ENCODE results near the gene CBFA2T3. TPM values are rescaled to one million over a fixed set of nuclear protein-coding genes. Genes with fewer than 3 reads are reported as not detected.

CBFA2T3 gene
- polyA plus RNA-seq, 3 donors, result 5.3 to 32.2 (median 6.2) TPM

DNA sequence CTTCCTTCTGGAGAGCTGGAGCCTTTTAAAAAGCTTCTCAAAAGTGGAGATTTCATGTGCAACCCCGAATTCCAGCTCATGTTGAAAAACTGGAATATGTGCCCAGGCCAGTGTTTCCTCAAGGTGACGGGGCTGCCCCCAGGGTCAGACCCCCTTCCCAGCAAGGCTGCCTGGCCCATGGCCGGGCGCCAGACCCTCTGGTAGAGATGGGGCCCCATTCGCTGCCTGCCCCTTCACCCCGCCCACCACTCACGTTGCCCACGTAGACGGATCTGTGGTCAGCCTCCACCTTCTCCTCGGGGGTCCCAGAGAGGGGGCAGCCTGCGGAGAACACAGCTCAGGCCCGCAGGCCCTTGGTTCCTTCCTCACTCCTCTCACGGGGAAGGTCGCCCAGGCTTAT, 111.7 kb downstream of the CBFA2T3 start:
- Histone ChIP-seq H3K4me3 (replicated peaks in 1 of 3; ENCODE audit: low read depth in 2 of 3, low read length in 3 of 3) (no peak overlapping the region), H3K27me3 (ENCODE audit: control insufficient read depth in 2 of 2, insufficient read depth in 2 of 2, low read length in 2 of 2) (peaks cover 0 to 5% of the 10 kb centered on the region in 2 donors), H4K20me1 (ENCODE audit: insufficient read depth, low read length) (peaks cover under 1% of the 10 kb centered on the region), H3K79me2 (ENCODE audit: insufficient read depth, low read length) (no peaks in the 10 kb centered on the region), H2AFZ (ENCODE audit: insufficient read depth, low read depth, low read length, poor library complexity, severe bottlenecking) (no peak overlapping the region), H3K9me3 (replicated peaks in 1 of 2; ENCODE audit: control insufficient read depth in 1 of 2, insufficient read depth in 1 of 2, low read length in 2 of 2) (no peaks in the 10 kb centered on the region), H3K36me3 (replicated peaks in 1 of 2; ENCODE audit: control insufficient read depth in 1 of 2, insufficient read depth in 2 of 2, low read length in 2 of 2) (peaks cover 23 to 25% of the 10 kb centered on the region in 2 donors), H3K4me1 (ENCODE audit: control insufficient read depth in 1 of 2, insufficient read depth in 2 of 2, low read length in 2 of 2) (no peaks in the 10 kb centered on the region), H3K4me2 (replicated peaks; ENCODE audit: extremely low read depth, low read length, poor library complexity, severe bottlenecking) (no peak overlapping the region), H3K27ac (ENCODE audit: low read depth in 1 of 2, low read length in 2 of 2) (no peak overlapping the region), H3K9ac (ENCODE audit: insufficient read depth, low read length, poor library complexity, severe bottlenecking) (no peak overlapping the region)
- Mint-ChIP-seq H3K27ac (no peak overlapping the region), H3K36me3 (peaks cover 26 to 29% of the 10 kb centered on the region in 2 donors), H3K4me1 (no peaks in the 10 kb centered on the region), H3K27me3 (ENCODE audit: low read depth in 3 of 3) (peaks cover 9 to 18% (median 16%) of the 10 kb centered on the region in 3 donors), H3K4me3 (no peak overlapping the region), H3K9me3 (peaks cover 0 to 5% (median 0%) of the 10 kb centered on the region in 7 donors)
- DNase-seq, result no peak
- WGBS (ENCODE audit: insufficient coverage), result 88% methylated on average over 9 of the region's 14 CpGs
- intact Hi-C loops (cut with micrococcal nuclease), result no loop called here
- TF ChIP-seq, protein P1, sequence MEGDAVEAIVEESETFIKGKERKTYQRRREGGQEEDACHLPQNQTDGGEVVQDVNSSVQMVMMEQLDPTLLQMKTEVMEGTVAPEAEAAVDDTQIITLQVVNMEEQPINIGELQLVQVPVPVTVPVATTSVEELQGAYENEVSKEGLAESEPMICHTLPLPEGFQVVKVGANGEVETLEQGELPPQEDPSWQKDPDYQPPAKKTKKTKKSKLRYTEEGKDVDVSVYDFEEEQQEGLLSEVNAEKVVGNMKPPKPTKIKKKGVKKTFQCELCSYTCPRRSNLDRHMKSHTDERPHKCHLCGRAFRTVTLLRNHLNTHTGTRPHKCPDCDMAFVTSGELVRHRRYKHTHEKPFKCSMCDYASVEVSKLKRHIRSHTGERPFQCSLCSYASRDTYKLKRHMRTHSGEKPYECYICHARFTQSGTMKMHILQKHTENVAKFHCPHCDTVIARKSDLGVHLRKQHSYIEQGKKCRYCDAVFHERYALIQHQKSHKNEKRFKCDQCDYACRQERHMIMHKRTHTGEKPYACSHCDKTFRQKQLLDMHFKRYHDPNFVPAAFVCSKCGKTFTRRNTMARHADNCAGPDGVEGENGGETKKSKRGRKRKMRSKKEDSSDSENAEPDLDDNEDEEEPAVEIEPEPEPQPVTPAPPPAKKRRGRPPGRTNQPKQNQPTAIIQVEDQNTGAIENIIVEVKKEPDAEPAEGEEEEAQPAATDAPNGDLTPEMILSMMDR (IDR thresholded peaks at IDR 0.05), result no peak

GRCh38 chr16:88864521-88864920, 112.5 kb downstream of the CBFA2T3 start:
- no peaks in the 10 kb centered on the region for H3K79me2 ChIP-seq (ENCODE audit: insufficient read depth, low read length)
- peaks cover under 1% of the 10 kb centered on the region for H4K20me1 ChIP-seq (ENCODE audit: insufficient read depth, low read length)
- H3K36me3 ChIP-seq (replicated peaks in 1 of 2; ENCODE audit: control insufficient read depth in 1 of 2, insufficient read depth in 2 of 2, low read length in 2 of 2), result peaks cover 31 to 33% of the 10 kb centered on the region in 2 donors
- H2AFZ ChIP-seq (ENCODE audit: insufficient read depth, low read depth, low read length, poor library complexity, severe bottlenecking), result no peak overlapping the region
- no peak overlapping the region for H3K27ac ChIP-seq (ENCODE audit: low read depth in 1 of 2, low read length in 2 of 2)
- H3K9me3 Mint-ChIP-seq, result peaks cover 0 to 2% (median 0%) of the 10 kb centered on the region in 7 donors
- H3K9ac ChIP-seq (ENCODE audit: insufficient read depth, low read length, poor library complexity, severe bottlenecking), result no peak overlapping the region
- TF ChIP-seq, protein P1 (IDR thresholded peaks at IDR 0.05), result no peak
- H3K27me3 Mint-ChIP-seq (ENCODE audit: low read depth in 3 of 3), result peaks cover 2 to 10% (median 8%) of the 10 kb centered on the region in 3 donors
- no peak overlapping the region for H3K4me2 ChIP-seq (replicated peaks; ENCODE audit: extremely low read depth, low read length, poor library complexity, severe bottlenecking)
- no peak overlapping the region for H3K4me3 ChIP-seq (replicated peaks in 1 of 3; ENCODE audit: low read depth in 2 of 3, low read length in 3 of 3)
- 88% methylated on average over 14 of the region's 18 CpGs for WGBS (ENCODE audit: insufficient coverage)
- H3K27me3 ChIP-seq (ENCODE audit: control insufficient read depth in 2 of 2, insufficient read depth in 2 of 2, low read length in 2 of 2), result peaks cover 0 to 2% of the 10 kb centered on the region in 2 donors
- no peak for DNase-seq
- intact Hi-C loops (cut with micrococcal nuclease), result loop anchor here in 1 of 2 donors (5.0 kb wide), 1 partner anchor 127 kb away; no protein-coding TSS in a partner anchor
- peaks cover under 1% of the 10 kb centered on the region for H3K4me1 Mint-ChIP-seq
- H3K36me3 Mint-ChIP-seq, result peaks cover 34 to 37% of the 10 kb centered on the region in 2 donors
- no peaks in the 10 kb centered on the region for H3K4me1 ChIP-seq (ENCODE audit: control insufficient read depth in 1 of 2, insufficient read depth in 2 of 2, low read length in 2 of 2)
- no peaks in the 10 kb centered on the region for H3K9me3 ChIP-seq (replicated peaks in 1 of 2; ENCODE audit: control insufficient read depth in 1 of 2, insufficient read depth in 1 of 2, low read length in 2 of 2)
- no peak overlapping the region for H3K27ac Mint-ChIP-seq
- no peak overlapping the region for H3K4me3 Mint-ChIP-seq

Measured in CD14-positive monocyte (primary cell).